Osteocyte (in vitro differentiated cells): Measurements from ENCODE around the gene ITGB6. TPM values are rescaled to one million over a fixed set of nuclear protein-coding genes. Genes with fewer than 3 reads are reported as not detected.

Experiments used
- DNase-seq: peaks from one replicate; pipeline ENCODE4 v3.0.0; 2021; ENCODE audit warnings: mixed read lengths; ENCODE audit not compliant: unreplicated experiment; ENCODE audit errors: extremely low spot score
- H3K27ac Mint-ChIP-seq: one replicate; pipeline ENCODE4 v1.8.0; 2021; ENCODE audit warnings: mild to moderate bottlenecking, mixed read lengths; ENCODE audit not compliant: unreplicated experiment
- H3K27me3 Mint-ChIP-seq: one replicate; pipeline ENCODE4 v1.8.0; 2021; ENCODE audit warnings: mixed read lengths; ENCODE audit not compliant: unreplicated experiment
- H3K36me3 Mint-ChIP-seq: one replicate; pipeline ENCODE4 v1.8.0; 2021; ENCODE audit warnings: mixed read lengths; ENCODE audit not compliant: unreplicated experiment
- H3K4me1 Mint-ChIP-seq: one replicate; pipeline ENCODE4 v1.8.0; 2021; ENCODE audit warnings: mixed read lengths; ENCODE audit not compliant: unreplicated experiment
- H3K4me3 Mint-ChIP-seq: one replicate; pipeline ENCODE4 v1.8.0; 2021; ENCODE audit warnings: mild to moderate bottlenecking, moderate library complexity, mixed read lengths; ENCODE audit not compliant: unreplicated experiment
- H3K9me3 Mint-ChIP-seq: one replicate; pipeline ENCODE4 v1.8.0; 2021; ENCODE audit warnings: mixed read lengths; ENCODE audit not compliant: unreplicated experiment
- total RNA-seq: library from RNA; stranded (reverse); gene quantifications from 2 replicates; pipeline ENCODE4 v1.2.1, GENCODE V29; 2021
- TF ChIP-seq, protein P1 (sequence below): fragments of 200-600 bp; sonication (generic); IDR thresholded peaks from 2 replicates; pipeline ENCODE4 v1.5.0; 2021; ENCODE audit warnings: antibody characterized with exemption, mild to moderate bottlenecking, moderate library complexity

The ITGB6 gene
- total RNA-seq, 1 donor from 2014 or later: 0.13 TPM

DNA sequence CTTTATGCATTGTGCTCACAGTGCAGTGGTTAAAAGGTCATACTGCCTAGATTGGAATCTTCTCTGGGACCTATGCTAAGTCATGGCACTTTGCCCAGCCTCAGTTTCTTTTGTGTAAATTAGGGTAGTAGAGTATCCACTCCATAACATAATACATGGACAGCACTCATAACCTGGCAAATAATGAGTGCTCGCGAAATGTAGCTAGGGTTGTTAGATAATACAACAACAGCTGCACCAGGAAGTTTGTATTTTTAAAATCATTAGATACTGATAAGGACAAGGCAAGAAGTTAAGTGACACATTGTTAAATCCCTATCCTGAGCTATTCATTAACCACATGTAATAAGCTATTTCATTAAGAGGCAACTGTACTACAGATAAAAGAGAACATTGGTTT lies 123.8 kb downstream of the ITGB6 start:
- Mint-ChIP-seq H3K9me3 (peaks cover 9% of the 10 kb centered on the region), H3K4me1 (peaks cover 15% of the 10 kb centered on the region), H3K36me3 (no peaks in the 10 kb centered on the region), H3K4me3 (no peak overlapping the region), H3K27me3 (no peaks in the 10 kb centered on the region), H3K27ac (peak overlapping the region; percentile 27)
- TF ChIP-seq, protein P1, sequence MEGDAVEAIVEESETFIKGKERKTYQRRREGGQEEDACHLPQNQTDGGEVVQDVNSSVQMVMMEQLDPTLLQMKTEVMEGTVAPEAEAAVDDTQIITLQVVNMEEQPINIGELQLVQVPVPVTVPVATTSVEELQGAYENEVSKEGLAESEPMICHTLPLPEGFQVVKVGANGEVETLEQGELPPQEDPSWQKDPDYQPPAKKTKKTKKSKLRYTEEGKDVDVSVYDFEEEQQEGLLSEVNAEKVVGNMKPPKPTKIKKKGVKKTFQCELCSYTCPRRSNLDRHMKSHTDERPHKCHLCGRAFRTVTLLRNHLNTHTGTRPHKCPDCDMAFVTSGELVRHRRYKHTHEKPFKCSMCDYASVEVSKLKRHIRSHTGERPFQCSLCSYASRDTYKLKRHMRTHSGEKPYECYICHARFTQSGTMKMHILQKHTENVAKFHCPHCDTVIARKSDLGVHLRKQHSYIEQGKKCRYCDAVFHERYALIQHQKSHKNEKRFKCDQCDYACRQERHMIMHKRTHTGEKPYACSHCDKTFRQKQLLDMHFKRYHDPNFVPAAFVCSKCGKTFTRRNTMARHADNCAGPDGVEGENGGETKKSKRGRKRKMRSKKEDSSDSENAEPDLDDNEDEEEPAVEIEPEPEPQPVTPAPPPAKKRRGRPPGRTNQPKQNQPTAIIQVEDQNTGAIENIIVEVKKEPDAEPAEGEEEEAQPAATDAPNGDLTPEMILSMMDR: no peak
- DNase-seq: no peak

DNA sequence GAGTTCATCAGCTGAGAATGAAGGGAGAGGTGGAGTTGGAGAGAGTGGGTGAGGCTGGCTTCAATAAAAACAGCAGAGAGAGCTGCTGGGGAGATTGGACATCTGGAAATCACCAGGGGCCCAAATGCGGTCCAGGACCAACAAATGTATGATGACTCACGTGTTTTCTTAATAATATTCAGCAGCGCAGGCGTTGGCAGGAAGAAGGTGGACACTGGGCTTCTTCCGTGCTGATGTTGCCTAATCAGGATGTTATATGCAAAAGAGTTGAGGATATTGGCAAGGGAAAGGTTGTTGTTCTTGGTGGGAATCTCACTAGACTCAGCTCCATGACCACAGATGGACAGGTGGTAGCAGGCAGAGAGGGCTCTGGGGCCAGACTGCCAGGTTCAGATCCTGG lies 124.9 kb downstream of the ITGB6 start:
- DNase-seq: no peak
- H3K27me3 Mint-ChIP-seq: no peaks in the 10 kb centered on the region
- H3K27ac Mint-ChIP-seq: no peak overlapping the region
- peaks cover 20% of the 10 kb centered on the region for H3K4me1 Mint-ChIP-seq
- peaks cover 5% of the 10 kb centered on the region for H3K9me3 Mint-ChIP-seq
- H3K4me3 Mint-ChIP-seq: no peak overlapping the region
- no peaks in the 10 kb centered on the region for H3K36me3 Mint-ChIP-seq
- TF ChIP-seq, protein P1: no peak

DNA sequence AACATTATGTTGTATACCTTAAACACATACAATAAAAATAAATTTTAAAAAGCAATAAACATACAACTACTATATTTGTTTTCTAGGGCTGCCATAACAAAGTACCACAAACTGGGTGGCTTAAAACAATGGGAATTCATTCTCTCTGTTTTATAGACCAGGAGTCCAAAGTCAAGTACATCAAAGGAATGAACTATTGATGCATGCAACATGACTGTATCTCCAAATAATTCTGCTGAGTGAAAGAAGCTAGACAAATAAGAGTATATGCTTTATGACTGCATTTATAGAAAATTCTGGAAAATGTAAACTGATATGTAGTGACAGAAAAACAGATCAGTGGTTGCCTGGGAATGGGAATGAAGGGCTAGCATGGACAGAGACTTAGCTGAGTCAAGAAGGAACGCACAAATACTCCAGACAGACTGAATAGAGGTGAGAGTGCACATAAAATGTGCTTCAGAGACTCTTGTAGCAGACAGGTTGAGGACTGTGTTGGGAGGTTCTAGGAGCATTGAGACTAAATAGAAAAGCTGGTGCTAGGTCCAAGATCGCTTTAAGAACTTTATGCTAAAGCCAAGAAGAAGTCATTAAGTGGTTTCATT lies 126.7 kb downstream of the ITGB6 start:
- H3K4me1 Mint-ChIP-seq: peaks cover 22% of the 10 kb centered on the region
- H3K9me3 Mint-ChIP-seq: peaks cover 8% of the 10 kb centered on the region
- H3K27ac Mint-ChIP-seq: no peak overlapping the region
- H3K4me3 Mint-ChIP-seq: no peak overlapping the region
- H3K27me3 Mint-ChIP-seq: no peaks in the 10 kb centered on the region
- TF ChIP-seq, protein P1: no peak
- DNase-seq: no peak
- H3K36me3 Mint-ChIP-seq: no peaks in the 10 kb centered on the region

DNA sequence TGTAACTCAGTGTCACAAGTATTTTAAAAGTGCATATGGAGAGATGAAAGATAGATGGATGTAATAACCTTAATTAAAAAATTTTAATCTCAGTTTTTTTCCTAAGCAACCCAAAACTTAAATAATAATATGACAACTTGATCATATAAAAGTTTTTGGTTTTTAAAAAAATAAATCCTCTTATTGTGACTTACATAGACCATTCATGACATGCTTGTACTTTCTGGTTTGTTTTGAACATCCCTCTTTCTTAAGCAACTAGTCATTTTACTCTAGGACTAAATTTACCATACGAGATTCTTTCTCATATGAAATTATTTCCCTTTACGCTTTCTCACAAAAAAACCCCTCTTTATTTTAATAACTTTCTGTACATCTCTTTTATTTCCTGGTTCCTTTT lies 131.2 kb downstream of the ITGB6 start:
- DNase-seq: no peak
- H3K9me3 Mint-ChIP-seq: peaks cover 8% of the 10 kb centered on the region
- TF ChIP-seq, protein P1: no peak
- H3K4me1 Mint-ChIP-seq: peaks cover 21% of the 10 kb centered on the region
- no peak overlapping the region for H3K4me3 Mint-ChIP-seq
- H3K27ac Mint-ChIP-seq: peak overlapping the region; percentile 18
- peaks cover 5% of the 10 kb centered on the region for H3K36me3 Mint-ChIP-seq
- no peaks in the 10 kb centered on the region for H3K27me3 Mint-ChIP-seq

DNA sequence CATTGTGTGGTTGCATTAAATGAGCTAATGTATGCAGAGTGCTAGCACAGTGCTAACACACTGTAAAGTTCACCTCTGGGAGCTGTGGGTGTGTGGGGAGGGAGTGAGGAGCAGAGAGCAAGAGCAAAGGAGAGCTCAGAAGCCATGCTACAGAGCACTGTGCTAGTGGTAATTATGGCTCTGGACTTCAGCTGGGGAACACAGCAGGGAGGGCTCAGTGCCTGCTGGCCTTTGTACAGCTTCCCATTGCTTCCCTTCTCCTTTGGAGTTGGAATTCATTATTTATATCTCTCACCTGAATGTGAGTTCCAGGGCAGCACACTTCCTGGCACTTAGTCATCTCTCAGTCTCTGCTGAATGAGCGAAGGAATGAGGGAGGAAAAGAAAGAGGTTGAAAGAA lies 135.2 kb downstream of the ITGB6 start:
- peaks cover 40% of the 10 kb centered on the region for H3K4me1 Mint-ChIP-seq
- H3K36me3 Mint-ChIP-seq: peaks cover 5% of the 10 kb centered on the region
- no peak overlapping the region for H3K4me3 Mint-ChIP-seq
- H3K9me3 Mint-ChIP-seq: peaks cover 8% of the 10 kb centered on the region
- TF ChIP-seq, protein P1: no peak
- no peak overlapping the region for H3K27ac Mint-ChIP-seq
- no peaks in the 10 kb centered on the region for H3K27me3 Mint-ChIP-seq
- DNase-seq: no peak
